SU-DHL-6 (cell line): ENCODE measurements around the gene TTBK2.

Experiments used
- H2AFZ ChIP-seq: fragments of 200-600 bp; sonication (generic); 2 replicates; pipeline ENCODE4 v1.6.1; 2014; ENCODE audit warnings: low read depth, mild to moderate bottlenecking, moderate library complexity, mixed read lengths, antibody characterized with exemption, low read length; ENCODE audit not compliant: severe bottlenecking
- H3F3A ChIP-seq: fragments of 200-600 bp; shearing (Covaris generic); 2 replicates; pipeline ENCODE4 v1.6.0; 2016; ENCODE audit warnings: antibody characterized with exemption, mild to moderate bottlenecking; ENCODE audit not compliant: insufficient read depth
- H3K27ac ChIP-seq: fragments of 200-600 bp; sonication (generic); 2 replicates; pipeline ENCODE4 v1.5.1; 2016; ENCODE audit warnings: low read depth, mild to moderate bottlenecking, low read length, moderate library complexity, mixed read lengths
- H3K27me3 ChIP-seq: fragments of 200-600 bp; sonication (generic), shearing (Covaris generic); 2 replicates; pipeline ENCODE4 v1.6.0; 2014; ENCODE audit warnings: mild to moderate bottlenecking, low read length
- H3K36me3 ChIP-seq: fragments of 200-600 bp; sonication (generic); 2 replicates; pipeline ENCODE4 v1.6.1; 2014; ENCODE audit warnings: mild to moderate bottlenecking, low read length, mixed read lengths
- H3K4me2 ChIP-seq: fragments of 300-600, 200-600 bp; shearing (Covaris generic), sonication (generic); 2 replicates; pipeline ENCODE4 v1.6.0; 2014; ENCODE audit warnings: low read length, low read depth, mild to moderate bottlenecking; ENCODE audit not compliant: poor library complexity, severe bottlenecking
- H3K4me3 ChIP-seq: fragments of 200-600 bp; sonication (generic); 2 replicates; pipeline ENCODE4 v1.5.1; 2014; ENCODE audit warnings: antibody characterized with exemption, low read length, mild to moderate bottlenecking, mixed read lengths; ENCODE audit not compliant: insufficient read depth, poor library complexity, severe bottlenecking
- H3K79me2 ChIP-seq: fragments of 200-600 bp; sonication (generic); 2 replicates; pipeline ENCODE4 v1.6.1; 2014; ENCODE audit warnings: mild to moderate bottlenecking, low read length, moderate library complexity; ENCODE audit not compliant: insufficient read depth
- H3K9ac ChIP-seq: fragments of 200-600 bp; sonication (generic); 2 replicates; pipeline ENCODE4 v1.7.0; 2014; ENCODE audit warnings: mild to moderate bottlenecking, low read length
- H3K9me2 ChIP-seq: fragments of 200-600 bp; sonication (generic); replicated peaks from 2 replicates; pipeline ENCODE4 v1.6.1; 2014; ENCODE audit warnings: low read length; ENCODE audit not compliant: insufficient read depth
- H3K9me3 ChIP-seq: fragments of 200-600 bp; sonication (generic); 2 replicates; pipeline ENCODE4 v1.6.1; 2014; ENCODE audit warnings: low read length, mixed read lengths; ENCODE audit not compliant: insufficient read depth
- H4K20me1 ChIP-seq: fragments of 200-600 bp; sonication (generic); 2 replicates; pipeline ENCODE4 v1.6.1; 2014; ENCODE audit warnings: low read depth, mild to moderate bottlenecking, antibody characterized with exemption, low read length, moderate library complexity, mixed read lengths
- EZH2phosphoT487 ChIP-seq: fragments of 200-600 bp; sonication (generic), shearing (Covaris generic); conservative IDR thresholded peaks from 2 replicates; pipeline ENCODE4 v1.6.1; 2018; ENCODE audit warnings: mild to moderate bottlenecking, antibody characterized with exemption, low read length, moderate library complexity, mixed read lengths
- TF ChIP-seq, protein P1 (sequence below): fragments of 200-600 bp; sonication (generic); IDR thresholded peaks from one replicate; pipeline ENCODE4 v1.5.1; 2017; ENCODE audit warnings: antibody characterized with exemption, mild to moderate bottlenecking, low read length, moderate library complexity; ENCODE audit not compliant: insufficient read depth, poor library complexity, severe bottlenecking

The TTBK2 gene

DNA sequence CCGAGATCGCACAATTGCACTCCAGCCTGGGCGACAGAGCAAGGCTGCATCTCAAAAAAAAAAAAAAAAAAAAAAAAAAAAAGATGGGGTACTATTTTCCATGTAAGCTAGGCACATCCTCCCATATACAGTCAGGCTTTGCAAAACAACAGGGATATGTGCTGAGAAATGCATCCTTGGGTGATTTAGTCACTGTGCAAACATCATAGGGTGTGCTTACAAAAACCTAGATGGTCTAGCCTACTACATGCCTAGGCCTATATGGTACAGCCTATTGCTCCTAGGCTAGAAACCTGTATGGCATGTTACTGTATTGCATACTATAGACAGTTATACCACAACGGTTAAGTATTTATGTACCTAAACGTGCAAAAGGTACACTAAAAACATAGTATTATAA lies 75.0 kb downstream of the TTBK2 start:
- no peaks in the 10 kb centered on the region for H3K9me2 ChIP-seq
- TF ChIP-seq, protein P1, sequence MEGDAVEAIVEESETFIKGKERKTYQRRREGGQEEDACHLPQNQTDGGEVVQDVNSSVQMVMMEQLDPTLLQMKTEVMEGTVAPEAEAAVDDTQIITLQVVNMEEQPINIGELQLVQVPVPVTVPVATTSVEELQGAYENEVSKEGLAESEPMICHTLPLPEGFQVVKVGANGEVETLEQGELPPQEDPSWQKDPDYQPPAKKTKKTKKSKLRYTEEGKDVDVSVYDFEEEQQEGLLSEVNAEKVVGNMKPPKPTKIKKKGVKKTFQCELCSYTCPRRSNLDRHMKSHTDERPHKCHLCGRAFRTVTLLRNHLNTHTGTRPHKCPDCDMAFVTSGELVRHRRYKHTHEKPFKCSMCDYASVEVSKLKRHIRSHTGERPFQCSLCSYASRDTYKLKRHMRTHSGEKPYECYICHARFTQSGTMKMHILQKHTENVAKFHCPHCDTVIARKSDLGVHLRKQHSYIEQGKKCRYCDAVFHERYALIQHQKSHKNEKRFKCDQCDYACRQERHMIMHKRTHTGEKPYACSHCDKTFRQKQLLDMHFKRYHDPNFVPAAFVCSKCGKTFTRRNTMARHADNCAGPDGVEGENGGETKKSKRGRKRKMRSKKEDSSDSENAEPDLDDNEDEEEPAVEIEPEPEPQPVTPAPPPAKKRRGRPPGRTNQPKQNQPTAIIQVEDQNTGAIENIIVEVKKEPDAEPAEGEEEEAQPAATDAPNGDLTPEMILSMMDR = no peak
- no peak for TF ChIP-seq EZH2phosphoT487

GRCh38 chr15:42843699-42844098 lies 76.9 kb downstream of the TTBK2 start:
- no peak for TF ChIP-seq EZH2phosphoT487
- TF ChIP-seq, protein P1 = no peak
- no peaks in the 10 kb centered on the region for H3K9me2 ChIP-seq
- no peaks in the 10 kb centered on the region for H3K79me2 ChIP-seq
- no peak overlapping the region for H3K4me3 ChIP-seq
- no peak overlapping the region for H3K4me2 ChIP-seq
- no peak overlapping the region for H3K27ac ChIP-seq
- peaks cover 4% of the 10 kb centered on the region; the same call in 1 of the 2 replicates for H3K9me3 ChIP-seq
- no peak overlapping the region for H3K9ac ChIP-seq
- no peaks in the 10 kb centered on the region for H3F3A ChIP-seq
- no peaks in the 10 kb centered on the region for H3K36me3 ChIP-seq
- no peaks in the 10 kb centered on the region for H4K20me1 ChIP-seq
- H3K27me3 ChIP-seq = no peaks in the 10 kb centered on the region
- H2AFZ ChIP-seq = no peak overlapping the region

More for the DNA sequence above, 75.0 kb downstream of the TTBK2 start:
- Histone ChIP-seq H4K20me1 (no peaks in the 10 kb centered on the region), H3F3A (no peaks in the 10 kb centered on the region), H3K4me3 (no peak overlapping the region), H3K9me3 (peaks cover 4% of the 10 kb centered on the region; the same call in 1 of the 2 replicates), H3K36me3 (no peaks in the 10 kb centered on the region), H3K9ac (no peak overlapping the region), H3K79me2 (no peaks in the 10 kb centered on the region), H3K27me3 (no peaks in the 10 kb centered on the region), H2AFZ (no peak overlapping the region), H3K4me2 (no peak overlapping the region), H3K27ac (no peak overlapping the region)

GRCh38 chr15:42836251-42836650 lies 84.3 kb downstream of the TTBK2 start:
- Histone ChIP-seq H3K4me2 (no peak overlapping the region), H3K9ac (no peak overlapping the region), H3K36me3 (no peaks in the 10 kb centered on the region), H3F3A (no peaks in the 10 kb centered on the region), H3K27ac (no peak overlapping the region), H3K79me2 (no peaks in the 10 kb centered on the region), H4K20me1 (no peaks in the 10 kb centered on the region), H3K27me3 (no peaks in the 10 kb centered on the region), H3K4me3 (no peak overlapping the region), H3K9me2 (no peaks in the 10 kb centered on the region), H3K9me3 (no peaks in the 10 kb centered on the region), H2AFZ (no peak overlapping the region)
- TF ChIP-seq, protein P1 = no peak
- TF ChIP-seq EZH2phosphoT487 = no peak
